K562 (cell line): ENCODE measurements around the gene TRPM4.

Experiments used
- ARNT ChIP-seq, 2 experiments: fragments of 450-650 bp; IDR thresholded peaks; 2 replicates each; pipeline ENCODE4 v1.6.1; 2016; ENCODE audit warnings: mild to moderate bottlenecking in 1 of 2
- CTCF ChIP-seq, 3 experiments: IDR thresholded peaks in 2 of 3; conservative IDR thresholded peaks in 1 of 3; 2 replicates each; pipeline ENCODE4 v1.5.1; 2011 to 2012; ENCODE audit warnings: low read length in 3 of 3, mild to moderate bottlenecking in 3 of 3, control low read depth in 2 of 3, improper control_type of control experiment in 1 of 3, inconsistent platforms in 1 of 3, low read depth in 1 of 3, mixed read lengths in 1 of 3, moderate library complexity in 1 of 3; ENCODE audit not compliant: insufficient read depth in 2 of 3
- IRF2 ChIP-seq: sonication (generic); formaldehyde crosslinking; IDR thresholded peaks from 2 replicates; pipeline ENCODE4 v1.8.1; 2022; ENCODE audit warnings: mild to moderate bottlenecking, missing genetic modification reagents
- NR2C2 ChIP-seq, 2 experiments: fragments of 200-800 bp in 1 of 2; sonication (Bioruptor generic) in 1 of 2; sonication (generic) in 1 of 2; formaldehyde crosslinking in 1 of 2; IDR thresholded peaks; 2 replicates each; pipeline versions ENCODE4 v1.6.1 to v1.8.0; 2016 to 2022; ENCODE audit warnings: mild to moderate bottlenecking in 1 of 2, missing compliant biosample characterization in 1 of 2, missing genetic modification characterization in 1 of 2, missing genetic modification reagents in 1 of 2
- RCOR1 ChIP-seq, 2 experiments: IDR thresholded peaks; 2 replicates each; pipeline ENCODE4 v1.6.1; 2012; ENCODE audit warnings: low read depth in 2 of 2, low read length in 2 of 2, borderline replicate concordance in 1 of 2, improper control_type of control experiment in 1 of 2
- RNF2 ChIP-seq: sonication (generic); IDR thresholded peaks from 2 replicates; pipeline ENCODE4 v1.6.1; 2016
- SIN3A ChIP-seq, 2 experiments: fragments of 150-350 bp in 1 of 2; IDR thresholded peaks; 2 replicates each; pipeline ENCODE4 v1.6.1; 2011 to 2016; ENCODE audit warnings: borderline replicate concordance in 2 of 2, low read depth in 2 of 2, low read length in 2 of 2, mild to moderate bottlenecking in 2 of 2, moderate library complexity in 2 of 2; ENCODE audit not compliant: control insufficient read depth in 1 of 2
- TEAD4 ChIP-seq, 2 experiments: sonication (generic) in 1 of 2; formaldehyde crosslinking in 1 of 2; IDR thresholded peaks; 2 replicates each; pipeline versions ENCODE4 v1.6.1 to v1.8.0; 2012 to 2022; ENCODE audit warnings: borderline replicate concordance in 1 of 2, inconsistent platforms in 1 of 2, low read length in 1 of 2, mild to moderate bottlenecking in 1 of 2, missing genetic modification reagents in 1 of 2
- ZKSCAN8 ChIP-seq: fragments of 200-800 bp; sonication (Bioruptor generic); IDR thresholded peaks from 2 replicates; pipeline ENCODE4 v1.6.1; 2016; ENCODE audit warnings: missing genetic modification characterization, missing compliant biosample characterization

- TF ChIP-seq NR2C2 (CRISPR knock-in tag; IDR thresholded peaks at IDR 0.05) (no peak), NR2C2 (tag; IDR thresholded peaks at IDR 0.05) (no peak), RCOR1 (IDR thresholded peaks at IDR 0.05; ENCODE audit: borderline replicate concordance in 1 of 2, low read depth in 2 of 2, low read length in 2 of 2) (no peak), CTCF (IDR thresholded peaks at IDR 0.05 in 2 of 3, conservative IDR thresholded peaks at IDR 0.05 in 1 of 3; ENCODE audit: insufficient read depth in 2 of 3, low read depth in 1 of 3, low read length in 3 of 3) (no peak), TEAD4 (IDR thresholded peaks at IDR 0.05; ENCODE audit: low read length) (no peak), TEAD4 (CRISPR knock-in tag; IDR thresholded peaks at IDR 0.05; ENCODE audit: borderline replicate concordance) (no peak), SIN3A (IDR thresholded peaks at IDR 0.05; ENCODE audit: borderline replicate concordance in 2 of 2, control insufficient read depth in 1 of 2, low read depth in 2 of 2, low read length in 2 of 2) (no peak), ZKSCAN8 (no peak), IRF2 (no peak), RNF2 (no peak), ARNT (IDR thresholded peaks at IDR 0.05) (no peak)
Observed at GRCh38 chr19:49241769-49242168, 84.2 kb downstream of the TRPM4 start.
